ENCODE results near the gene TMEM40. TPM values are rescaled to one million over a fixed set of nuclear protein-coding genes. Genes with fewer than 3 reads are reported as not detected.

Gene TMEM40
- total RNA-seq, 1 experiment from 2014 or later = 0.25 TPM

DNA sequence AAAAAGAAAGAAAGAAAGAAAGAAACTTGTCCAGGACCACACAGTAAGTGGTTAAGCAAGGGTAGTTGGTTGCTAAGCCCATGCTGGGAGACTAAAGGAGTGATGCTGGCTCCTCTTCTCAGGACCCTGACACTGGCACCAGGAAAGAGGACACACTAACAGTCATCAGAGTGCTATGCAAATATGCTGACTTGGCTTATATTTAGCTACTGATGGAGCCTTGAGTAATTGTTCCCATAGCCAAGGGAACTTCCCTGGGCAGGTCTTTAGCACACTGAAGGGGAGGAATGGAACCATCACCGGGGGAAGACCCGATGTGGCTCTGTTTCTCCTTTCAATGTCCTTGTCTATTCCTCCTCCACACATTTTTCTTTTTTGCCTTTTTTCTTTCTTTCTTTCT is 6.2 kb downstream of the TMEM40 start:
- no peak for DNase-seq (ENCODE audit: extremely low read depth, low read depth)

DNA sequence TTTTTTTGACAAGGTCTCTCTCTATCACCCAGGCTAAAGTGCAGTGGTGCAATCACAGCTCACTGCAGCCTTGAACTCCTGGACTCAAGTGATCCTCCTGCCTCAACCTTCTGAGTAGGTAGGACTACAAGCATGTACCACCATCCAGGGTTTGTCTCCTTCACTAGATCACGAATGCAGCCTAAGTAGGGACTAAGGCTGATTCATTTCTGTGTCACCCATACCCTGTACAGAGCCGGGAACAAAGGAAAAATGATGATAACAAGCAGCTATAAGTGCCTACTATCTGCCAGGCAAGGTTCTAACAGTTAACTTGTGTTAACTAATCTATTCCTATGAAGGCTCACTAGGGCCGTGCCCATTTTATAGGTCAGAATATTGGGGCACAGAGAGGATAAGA is 7.0 kb downstream of the TMEM40 start:
- no peak for DNase-seq (ENCODE audit: extremely low read depth, low read depth)

DNA sequence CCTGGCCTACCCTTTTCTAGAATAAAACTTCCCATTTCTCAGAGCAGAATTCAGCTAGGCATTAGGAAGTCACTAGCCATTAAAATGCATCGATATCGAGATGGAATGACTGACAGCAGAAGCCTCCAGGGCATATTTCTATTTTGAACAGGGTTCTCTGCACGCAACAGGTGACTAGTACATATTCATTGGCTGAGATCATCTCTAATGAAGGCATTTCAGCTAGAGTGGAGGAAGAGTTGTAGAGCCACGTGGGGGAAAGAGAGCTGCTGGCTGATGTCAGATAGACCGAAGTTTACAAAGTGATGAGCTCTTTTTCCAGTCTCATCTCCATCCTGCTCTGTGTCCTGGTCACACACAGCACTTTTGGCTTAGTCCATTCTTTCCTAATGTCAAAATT is 7.5 kb downstream of the TMEM40 start:
- no peak for DNase-seq (ENCODE audit: extremely low read depth, low read depth)

DNA sequence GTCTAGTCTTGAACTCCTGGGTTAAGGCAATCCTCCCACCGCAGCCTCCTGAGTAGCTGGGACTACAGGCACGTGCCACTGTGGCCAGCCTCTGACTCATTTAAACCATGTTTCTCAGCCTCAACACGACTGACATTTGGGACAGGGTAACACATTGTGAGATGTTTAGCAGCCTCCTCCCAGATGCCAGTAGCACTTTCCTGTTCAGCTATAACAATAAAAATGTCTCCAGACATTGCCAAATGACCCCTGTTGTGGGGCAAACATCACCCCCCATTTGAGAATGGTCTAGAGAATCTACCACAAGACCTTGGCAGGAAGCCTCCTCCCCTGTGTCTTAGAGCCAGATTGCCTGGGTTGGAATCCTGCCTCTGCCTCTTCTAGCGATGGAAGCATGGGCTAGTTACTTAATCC is 8.4 kb downstream of the TMEM40 start:
- DNase-seq (ENCODE audit: extremely low read depth, low read depth) = no peak

DNA sequence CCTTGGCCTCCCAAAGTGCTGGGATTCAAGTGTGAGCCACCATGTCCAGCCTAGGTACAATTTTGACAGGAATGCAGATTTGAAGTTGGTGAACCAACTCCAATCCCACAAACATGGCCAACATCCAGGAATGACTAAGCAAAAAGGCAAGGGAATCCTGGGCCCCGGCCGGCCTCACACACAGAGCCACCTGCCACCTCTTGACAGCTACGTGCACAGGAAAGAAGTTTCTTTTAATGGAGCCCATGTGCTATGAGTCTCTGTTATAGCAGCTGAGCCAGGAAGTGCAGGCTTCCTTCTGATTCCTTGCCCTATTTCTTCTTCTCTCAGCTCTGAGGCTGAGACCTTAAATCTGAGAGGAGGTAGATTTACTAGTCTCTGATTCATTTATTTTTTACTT is 8.8 kb downstream of the TMEM40 start:
- peak; percentile 55 for DNase-seq (ENCODE audit: extremely low read depth, low read depth)

DNA sequence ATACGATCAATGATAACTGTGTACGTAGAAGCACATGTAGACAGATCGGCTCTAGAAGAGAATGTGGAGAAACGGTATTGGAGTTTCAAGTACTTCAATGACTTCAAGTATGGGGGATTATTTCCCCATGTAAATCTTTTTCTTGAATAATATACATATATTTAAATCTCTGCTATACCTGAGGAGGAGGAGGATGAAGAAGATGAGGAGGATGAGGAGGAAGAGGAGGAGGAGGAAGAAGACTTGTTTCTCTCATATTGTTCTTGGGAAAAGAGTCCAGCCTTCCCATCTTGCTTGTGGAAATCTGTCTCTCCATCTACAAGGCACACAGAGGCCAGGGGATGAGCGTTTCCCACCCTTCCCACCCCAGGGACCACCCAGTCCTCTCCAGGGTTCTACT is 10.6 kb downstream of the TMEM40 start:
- DNase-seq (ENCODE audit: extremely low read depth, low read depth) = no peak

DNA sequence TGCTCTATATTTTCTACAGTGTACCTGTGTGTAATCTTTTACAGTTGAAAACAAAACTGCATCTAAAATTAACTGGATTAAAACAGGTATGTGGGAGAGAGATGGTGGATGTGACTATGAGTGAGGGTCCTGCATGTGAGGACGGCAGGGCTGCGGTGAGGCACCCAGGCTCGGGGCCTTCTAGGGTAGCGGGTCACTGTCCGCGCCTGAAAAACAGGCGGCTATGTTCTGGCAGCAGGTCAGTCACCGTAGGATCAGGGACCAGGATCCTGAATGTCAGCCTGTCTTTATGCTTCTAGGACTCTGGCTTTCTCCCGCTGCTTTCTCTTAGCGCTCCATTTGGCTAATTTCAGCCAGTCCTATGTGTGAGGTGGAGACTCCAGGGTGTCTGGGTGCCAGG is 12.6 kb downstream of the TMEM40 start:
- DNase-seq (ENCODE audit: extremely low read depth, low read depth) = no peak

DNA sequence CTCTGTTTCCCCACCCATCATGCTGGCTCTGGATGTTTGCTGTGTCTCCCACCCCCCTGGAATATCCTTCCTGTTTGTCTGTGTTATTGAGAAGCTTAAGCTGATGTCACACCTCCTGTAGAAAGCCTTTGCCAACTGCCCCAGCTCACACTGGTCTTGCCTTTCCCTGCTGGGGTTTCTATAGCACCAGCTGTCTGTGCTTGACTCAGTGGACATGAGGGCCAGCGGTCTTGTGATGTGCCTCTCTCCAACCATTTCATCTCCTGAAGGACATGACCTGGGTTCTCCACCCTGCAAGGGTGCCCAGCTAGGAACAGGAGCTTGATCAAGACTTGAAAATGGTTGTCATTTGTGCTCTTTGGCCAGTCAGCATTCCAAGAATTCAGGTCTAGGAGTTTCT is 14.7 kb downstream of the TMEM40 start:
- DNase-seq (ENCODE audit: extremely low read depth, low read depth) = no peak

DNA sequence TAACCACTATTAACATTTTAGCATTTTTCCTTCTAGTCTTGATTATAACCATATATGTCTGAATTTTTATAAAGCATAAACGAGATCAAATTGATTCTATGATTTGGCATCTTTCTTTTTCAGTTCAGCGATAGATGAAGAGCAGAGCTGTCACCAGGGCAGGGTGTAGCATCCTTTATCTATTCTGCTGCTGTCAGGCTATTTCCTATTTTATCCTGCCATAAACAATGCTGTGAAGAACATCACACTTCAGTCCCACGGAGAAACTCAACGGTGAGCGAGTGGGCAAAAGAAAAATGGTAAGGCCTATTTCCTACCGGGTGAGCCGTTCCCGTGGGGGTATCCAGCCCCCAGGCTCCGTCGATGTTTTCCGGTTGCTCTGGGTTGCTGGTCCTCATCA is 15.5 kb downstream of the TMEM40 start:
- no peak for DNase-seq (ENCODE audit: extremely low read depth, low read depth)

DNA sequence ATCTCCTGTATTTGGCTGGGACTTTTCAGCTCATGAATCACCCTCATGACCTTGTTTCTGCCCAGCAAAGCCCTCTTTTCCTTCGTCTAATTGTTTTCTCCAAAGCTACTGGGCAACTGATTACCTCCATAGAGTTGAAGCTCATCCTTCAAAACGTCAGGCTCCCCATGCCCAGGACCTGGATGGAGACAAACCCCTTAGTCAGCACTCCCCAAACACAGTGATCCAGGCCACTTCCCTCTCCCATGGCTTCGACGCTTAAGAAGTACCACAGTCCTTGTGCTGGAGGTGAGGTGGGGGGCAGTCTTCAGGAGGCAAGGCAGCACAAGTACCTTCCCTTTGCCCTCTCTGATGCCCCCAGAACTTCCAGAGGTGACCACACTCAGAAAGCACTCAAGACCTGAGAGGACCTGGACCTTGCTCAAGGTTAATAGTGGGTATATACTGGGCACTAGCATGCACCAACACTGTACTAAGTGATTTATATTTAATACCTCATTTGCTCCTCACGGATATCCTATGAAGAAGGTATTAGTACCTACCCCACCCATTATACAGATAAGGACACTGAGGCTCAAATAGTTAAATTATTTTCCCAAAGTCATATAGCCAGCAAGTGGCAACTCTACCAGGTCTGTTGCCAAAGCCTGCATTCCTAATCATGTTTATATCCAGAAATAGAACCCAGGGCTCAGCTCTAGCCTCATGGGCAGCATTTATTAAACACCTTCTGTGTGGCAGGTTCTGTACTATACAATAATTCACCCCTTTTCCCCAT is 16.5 kb downstream of the TMEM40 start:
- DNase-seq (ENCODE audit: extremely low read depth, low read depth) = no peak

DNA sequence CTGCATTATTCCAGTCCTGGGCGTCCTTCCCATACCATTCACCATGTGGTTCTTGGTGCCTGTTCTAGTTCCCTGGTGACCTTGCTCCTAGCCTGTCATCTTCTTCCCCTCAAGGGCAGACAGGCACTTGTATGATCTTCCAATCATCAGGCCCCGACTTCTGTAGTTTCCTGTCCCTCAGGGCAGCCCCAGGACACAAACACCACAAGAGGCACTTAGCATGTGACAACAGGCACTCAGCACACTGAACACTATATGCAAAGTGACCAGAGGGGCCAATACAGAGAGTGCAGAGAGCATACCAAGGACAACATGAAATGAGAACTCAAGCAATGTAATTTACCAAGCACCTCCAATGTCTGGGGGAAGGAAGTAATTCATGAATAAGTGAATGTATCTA is 17.9 kb downstream of the TMEM40 start:
- no peak for DNase-seq (ENCODE audit: extremely low read depth, low read depth)

DNA sequence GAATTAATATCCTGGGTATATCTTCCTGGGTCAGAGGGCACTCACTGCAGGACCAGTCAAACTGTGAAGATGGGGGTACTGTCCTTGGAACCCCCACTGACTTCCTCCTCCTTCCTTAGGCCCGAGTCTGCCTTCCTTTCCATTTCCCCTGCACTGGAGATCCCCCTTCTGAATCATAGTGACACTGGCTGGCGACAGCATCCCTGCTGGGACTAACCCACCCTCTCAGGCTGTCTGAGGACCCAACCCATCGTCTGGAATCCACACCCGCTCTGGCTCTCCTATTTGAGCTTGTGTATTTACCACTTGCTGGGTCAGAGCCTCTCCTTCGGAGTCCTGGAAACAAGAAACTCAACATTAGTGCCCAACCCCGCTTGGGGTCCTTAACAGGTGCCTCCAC is 21.2 kb downstream of the TMEM40 start:
- DNase-seq (ENCODE audit: extremely low read depth, low read depth) = no peak

DNA sequence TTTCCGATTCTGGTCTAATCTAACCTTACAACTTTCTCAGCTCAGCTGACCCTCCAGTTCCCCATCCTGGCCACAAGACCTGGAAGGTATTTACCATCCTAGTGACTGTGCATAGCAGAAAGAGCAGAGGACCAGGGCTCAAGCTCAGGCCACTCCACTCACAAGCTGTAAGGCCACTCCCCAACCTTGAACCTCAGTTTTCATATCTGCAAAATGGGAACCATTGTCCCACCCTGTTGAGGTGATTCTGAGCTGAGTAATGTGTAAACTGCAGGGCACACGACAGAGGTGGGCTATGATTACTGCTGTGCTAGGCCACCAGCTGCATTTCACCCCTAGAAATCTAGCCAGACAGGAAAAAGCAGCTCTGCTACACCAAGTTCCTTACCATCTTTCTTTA is 21.7 kb downstream of the TMEM40 start:
- no peak for DNase-seq (ENCODE audit: extremely low read depth, low read depth)

DNA sequence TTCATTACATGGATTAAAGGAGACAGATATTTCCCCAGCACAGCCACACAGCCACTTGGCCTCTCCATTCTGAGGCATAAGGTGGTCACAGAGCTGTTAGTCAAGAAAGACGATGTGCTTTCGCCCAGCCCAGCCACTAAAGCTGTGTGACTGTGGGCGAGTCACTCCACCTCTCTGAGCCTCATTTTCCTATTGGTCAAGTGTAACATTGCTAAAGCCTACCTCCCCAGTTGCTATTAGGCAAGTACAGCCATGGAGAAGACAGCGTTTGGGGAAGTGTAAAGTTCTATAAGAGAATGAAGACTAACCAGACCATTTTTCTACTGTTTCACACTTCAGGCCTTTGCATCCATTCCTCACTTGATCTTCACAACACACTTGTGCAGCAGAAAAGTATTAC is 24.1 kb downstream of the TMEM40 start:
- no peak for DNase-seq (ENCODE audit: extremely low read depth, low read depth)

DNA sequence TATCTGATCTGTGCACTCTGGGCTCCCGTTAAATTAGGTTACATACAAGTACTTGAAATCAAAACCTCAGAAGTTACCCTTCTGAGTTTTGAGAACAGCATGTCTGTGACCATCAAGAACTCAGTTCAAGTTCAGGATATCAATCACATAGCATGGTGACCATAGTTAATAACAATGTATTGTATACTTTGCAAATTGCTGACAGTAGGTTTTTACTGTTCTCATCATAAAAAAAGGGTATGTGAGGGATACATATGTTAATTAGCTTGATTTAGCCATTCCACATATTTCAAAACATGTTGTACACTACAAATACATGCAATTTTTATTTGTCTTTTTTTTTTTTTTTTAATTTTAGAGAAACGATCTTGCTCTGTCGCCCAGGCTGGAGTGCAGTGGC is 25.5 kb downstream of the TMEM40 start:
- DNase-seq (ENCODE audit: extremely low read depth, low read depth) = no peak

DNA sequence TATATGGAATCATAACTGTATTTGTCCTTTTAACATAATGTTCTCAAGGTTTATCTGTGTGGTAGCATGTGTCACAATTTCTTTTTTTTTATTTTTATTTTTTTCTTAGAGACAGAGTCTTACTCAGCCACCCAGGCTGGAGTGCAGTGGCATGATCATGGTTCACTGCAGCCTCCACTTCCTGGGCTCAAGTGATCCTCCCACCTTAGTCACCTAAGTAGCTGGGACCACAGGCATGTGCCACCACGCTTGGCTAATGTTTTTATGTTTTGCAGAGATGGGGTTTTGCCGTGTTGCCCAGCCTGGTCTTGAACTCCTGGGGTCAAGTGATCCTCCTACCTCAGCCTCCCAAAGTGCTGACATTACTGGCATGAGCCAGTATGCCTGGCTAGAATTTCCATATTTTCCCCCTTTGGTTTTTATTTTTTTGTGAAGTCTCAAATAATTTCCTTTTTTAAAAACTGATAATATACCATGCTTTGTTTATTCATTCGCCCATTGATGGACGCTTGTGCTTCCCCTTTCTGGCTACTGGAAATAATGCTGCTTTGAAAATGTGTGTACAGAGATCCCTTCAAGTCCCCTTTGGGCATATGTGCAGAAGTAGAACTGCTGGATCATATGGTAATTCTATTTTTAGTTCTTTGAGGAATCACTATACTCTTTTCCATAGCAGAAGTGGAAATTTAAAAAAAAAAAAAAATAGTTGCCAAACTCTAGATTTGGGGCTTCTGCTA is 28.4 kb downstream of the TMEM40 start:
- DNase-seq (ENCODE audit: extremely low read depth, low read depth) = no peak

DNA sequence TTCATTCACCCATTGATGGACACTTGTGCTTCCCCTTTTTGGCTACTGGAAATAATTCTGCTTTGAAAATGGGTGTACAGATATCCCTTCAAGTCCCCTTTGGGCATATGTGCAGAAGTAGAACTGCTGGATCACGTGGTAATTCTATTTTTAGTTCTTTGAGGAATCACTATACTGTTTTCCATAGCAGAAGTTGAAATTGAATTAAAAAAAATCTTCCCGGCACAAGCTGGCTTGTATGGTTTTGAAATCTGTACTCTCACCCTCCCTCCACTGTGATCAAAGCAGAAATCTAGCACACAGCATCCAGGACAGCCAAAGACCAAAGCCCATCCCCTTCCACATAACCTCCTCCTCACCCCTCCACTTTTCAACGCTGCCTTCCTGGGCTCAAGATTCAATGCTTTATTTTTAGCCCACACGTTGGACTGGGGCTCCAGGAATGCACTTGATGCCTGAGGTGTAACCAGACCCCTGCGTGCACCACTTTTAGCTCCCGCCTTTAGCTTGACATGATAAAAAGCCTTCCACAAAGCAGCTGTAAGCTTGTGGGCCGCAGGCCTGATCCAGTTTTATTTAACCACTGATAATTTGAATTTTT is 29.9 kb downstream of the TMEM40 start:
- no peak for DNase-seq (ENCODE audit: extremely low read depth, low read depth)

DNA sequence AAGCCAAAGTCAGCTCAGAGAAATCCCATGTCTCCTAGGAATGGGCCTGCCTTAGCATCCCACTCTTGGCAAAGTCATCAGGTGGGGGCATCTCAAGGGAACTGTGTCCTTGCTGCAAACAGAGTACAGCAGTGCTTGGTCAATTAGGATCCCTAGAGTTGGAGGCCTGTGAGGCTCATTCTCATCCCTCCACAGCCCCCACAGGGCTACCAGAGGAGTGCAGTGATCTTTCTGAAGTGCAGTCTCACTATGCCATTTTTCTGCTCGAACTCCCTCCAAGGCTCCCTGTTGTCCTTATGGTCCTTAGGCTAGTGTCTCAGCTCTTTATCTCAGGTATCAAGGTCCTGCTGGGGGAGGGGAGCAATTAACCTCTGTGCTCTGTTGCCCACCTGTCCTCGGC is 31.1 kb downstream of the TMEM40 start:
- DNase-seq (ENCODE audit: extremely low read depth, low read depth) = no peak

DNA sequence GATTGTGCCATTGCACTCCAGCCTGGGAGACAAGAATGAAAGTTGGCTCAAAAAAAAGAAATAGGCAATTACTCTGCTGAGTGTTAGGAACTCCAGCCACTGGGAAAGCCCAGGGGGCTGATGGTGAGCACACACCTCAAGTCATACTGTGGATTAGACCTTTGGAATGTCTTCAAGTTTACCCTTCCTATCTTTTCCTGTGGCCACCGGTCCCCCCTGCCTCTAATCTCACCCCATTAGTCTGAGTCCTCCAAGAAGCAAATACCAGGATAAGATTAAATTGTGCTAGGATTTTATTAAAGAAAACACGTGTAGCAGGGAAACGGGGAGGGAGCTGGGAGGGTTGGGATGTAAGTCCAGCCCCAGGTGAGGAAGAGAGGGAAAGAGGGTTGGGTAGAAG is 31.6 kb downstream of the TMEM40 start:
- DNase-seq (ENCODE audit: extremely low read depth, low read depth) = no peak

DNA sequence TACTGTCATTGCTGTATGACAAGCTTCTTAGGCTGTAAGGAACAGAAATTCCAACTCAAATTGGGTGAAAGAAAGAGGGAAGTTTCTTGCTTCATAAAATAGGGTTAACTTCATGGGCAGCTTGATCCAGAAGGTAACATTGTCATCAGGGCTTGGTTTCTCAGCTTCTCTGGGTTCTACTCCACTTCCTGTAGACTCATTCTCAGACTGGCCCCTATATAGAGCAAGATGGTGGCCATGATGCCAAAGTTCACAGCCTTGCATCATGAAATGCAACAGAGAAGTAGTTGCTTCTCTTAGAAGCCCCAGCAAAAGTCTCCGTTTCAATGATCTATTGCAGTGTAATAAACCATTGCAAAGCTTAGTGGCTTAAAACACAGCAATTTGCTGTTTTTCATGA is 33.6 kb downstream of the TMEM40 start:
- no peak for DNase-seq (ENCODE audit: extremely low read depth, low read depth)

DNA sequence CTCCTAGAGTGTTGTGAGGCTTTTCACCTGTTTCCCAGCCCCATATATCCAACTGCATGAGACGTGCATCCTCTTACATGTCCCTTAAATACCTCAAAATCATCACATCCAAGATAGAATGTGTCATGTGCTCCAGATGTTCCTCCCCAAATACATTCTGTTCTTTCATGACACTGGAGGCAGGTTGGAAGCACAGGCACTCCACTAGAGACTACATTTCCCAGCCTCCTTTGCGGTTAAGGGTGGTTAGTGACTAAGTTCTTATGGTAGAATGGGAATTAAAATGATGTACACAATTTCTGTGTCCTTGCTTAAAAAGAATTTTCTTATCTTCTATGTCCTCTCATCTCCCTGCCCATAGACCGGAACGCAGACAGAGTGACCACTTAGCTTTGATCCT is 34.3 kb downstream of the TMEM40 start:
- DNase-seq (ENCODE audit: extremely low read depth, low read depth) = no peak

DNA sequence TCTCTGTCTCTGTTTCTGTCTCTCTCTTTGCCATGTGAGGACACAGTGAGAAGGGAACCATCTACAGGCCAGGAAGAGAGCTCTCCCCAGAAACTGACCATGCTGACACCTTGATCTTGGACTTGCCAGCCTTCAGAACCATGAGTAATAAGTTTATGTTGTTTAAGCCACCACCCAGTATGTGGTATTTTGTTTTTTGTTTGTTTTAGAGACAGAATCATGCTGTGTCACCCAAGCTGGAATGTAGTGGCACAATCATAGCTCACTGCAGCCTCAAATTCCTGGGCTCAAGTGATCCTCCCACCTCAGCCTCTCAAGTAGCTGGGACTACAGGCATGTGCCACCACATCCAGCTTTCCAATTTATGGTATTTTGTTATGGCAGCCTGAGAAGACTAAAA is 35.7 kb downstream of the TMEM40 start:
- DNase-seq (ENCODE audit: extremely low read depth, low read depth) = peak; percentile 14
